Dedifferentiated amniotic fluid mesenchymal stem cell (primary cell): ENCODE data around the gene B3GNT4.
"Not testable (repeated sequence)": the region's sequence is repeated elsewhere in the genome, so short reads cannot be mapped to it uniquely, and the experiment has no call there.

Experiments used
- DNase-seq: peaks from one replicate; pipeline ENCODE4 v3.0.0-alpha.2; 2016; ENCODE audit errors: extremely low spot score

Gene B3GNT4

DNA sequence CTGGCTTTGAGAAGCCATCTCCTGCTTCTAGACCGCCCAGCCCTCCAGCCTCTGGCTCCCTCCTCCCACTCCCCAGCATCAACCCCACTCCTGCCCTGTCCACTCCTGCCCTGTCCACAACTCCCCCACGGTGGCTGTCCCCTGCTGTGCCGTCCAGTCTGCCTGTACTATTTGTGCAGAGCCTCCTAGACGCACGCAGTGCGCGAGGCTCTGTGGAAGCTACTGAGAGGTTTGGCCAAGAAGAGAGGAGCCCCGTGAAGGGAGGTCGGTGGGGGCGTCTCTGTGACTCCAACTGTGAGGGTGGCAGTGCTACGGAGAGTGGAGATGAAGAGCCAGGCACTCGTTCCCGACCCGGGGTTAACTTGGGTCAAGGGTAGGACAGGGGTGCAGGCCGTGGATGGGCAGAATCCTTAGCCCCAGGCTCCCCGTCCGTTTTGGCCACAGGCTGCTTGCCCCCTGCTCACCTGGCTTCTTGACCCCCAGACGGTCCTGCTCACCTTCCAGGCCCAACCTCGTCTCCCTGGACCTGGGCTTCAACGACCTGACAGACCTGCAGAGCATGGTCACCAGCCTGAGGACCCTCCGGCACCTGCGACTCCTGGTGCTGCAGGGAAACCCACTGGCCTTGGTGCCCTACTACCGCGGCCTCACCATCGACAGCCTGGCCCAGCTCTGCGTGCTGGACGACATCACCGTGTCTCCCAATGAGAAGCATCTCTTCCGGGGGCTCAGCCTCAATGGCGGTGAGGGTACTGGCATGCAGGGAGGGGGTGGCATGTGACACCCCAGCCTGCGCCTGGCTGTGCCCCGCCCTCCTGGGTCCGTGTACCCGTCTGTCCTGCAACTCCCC lies 13.7 kb upstream of the B3GNT4 start:
- DNase-seq: no peak

DNA sequence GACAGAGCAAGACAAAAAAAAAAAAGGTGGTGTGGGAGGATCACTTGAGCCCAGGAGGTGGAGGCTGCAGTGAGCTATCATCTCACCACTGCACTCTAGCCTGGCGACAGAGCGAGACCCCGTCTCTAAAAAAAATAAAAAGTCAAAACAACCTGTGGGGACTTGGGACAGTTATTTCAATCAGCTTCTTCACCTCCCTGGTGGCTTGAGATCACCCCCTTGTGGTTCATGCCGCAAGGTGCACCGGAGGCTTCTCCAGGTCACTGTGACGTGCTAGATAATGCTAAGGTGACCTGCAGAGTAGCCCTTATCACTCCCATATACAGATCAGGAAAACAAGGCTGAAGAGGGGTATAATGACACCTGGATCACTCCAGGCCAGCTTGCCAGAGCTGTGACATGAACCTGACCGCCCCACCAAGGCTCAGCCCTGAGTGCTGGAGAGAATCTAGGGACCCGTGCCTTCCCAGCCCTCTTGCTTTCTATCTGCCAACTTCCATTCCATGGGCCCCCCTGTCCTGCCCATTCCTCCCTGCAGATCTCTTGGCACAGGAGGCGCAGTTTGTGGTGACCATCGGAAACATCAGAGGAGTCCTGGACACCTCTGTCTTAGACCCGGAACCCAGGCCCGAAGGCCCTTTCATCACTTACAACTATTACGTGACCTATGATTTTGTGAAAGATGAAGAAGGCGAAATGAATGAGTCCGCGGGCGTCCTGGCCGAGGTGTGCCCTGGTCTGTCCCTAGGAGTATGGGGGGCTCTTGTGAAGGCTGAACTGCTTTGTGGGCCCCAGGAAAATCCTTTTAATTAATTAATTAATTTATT lies 12.5 kb upstream of the B3GNT4 start:
- peak; percentile 24 for DNase-seq

DNA sequence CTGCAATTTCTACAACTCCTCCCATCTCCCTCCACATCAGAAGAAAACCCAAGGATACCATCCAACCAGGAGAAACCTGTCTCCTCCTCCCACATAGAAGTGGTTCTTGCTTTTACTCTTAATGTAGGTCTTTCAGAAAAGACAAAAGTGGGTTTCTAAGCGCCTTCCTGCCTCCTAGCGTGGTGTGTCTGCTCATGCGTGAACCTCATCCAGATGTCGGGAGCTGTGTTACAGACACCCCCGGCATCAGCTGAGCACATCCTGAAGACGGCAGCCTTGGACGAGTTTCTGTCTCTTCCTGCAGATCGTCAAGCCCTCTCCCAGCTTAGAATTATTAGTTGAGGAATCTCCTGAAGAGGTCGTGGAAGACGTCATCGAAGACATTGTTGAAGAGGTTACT lies 11.1 kb upstream of the B3GNT4 start:
- DNase-seq: no peak

DNA sequence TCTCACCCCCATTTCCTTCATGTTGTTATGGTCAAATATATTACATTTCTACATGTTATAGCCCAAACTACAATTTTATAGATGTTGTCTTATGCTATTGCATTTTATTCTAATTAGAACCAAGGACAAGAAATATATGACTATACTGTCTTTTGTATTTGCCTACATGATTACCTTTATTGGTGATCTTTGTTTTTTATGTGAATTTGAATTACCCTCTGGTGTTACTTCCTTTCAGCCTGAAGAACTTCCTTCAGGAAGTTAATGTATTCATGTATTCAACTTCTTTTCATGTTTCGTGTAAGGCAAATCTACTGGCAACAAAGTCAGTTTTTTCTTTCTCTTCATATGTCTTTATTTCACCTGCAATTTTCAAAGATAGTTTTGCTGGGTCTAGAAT lies 8.7 kb upstream of the B3GNT4 start:
- DNase-seq: no peak

DNA sequence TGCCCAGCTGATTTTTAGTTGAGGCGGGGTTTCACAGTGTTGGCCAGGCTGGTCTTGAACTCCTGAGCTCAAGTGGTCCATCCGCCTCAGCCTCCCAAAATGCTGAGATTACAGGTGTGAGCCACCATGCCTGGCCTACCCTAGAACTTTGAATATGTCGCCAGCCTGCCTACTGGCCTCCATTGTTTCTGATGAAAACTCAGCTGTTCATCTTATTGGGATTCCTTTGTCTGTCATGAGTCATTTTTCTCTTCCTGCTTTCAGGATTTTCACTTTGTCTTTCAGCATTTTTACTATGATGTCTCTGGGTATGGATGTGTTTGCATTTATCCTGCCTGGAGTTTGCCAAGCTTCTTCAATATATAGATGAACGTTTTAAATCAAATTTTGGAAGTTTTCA lies 8.1 kb upstream of the B3GNT4 start:
- no peak for DNase-seq

DNA sequence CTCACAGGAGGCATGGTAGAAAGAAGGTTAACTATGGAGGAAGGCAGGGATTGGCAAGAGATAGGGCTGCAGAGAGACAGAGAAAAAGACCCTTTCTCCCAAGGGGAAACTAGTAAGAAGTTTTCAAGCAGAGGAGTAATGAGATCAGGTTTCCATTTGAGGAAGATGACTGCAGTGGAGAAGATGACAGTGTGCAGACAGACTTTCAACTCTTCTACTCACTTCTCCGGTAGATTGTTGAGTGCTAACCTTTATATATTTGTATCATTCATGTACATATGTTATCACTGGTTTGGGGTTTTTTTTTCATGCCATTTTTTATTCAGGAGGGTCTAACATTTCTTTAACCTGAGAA lies 5.9 kb upstream of the B3GNT4 start:
- no peak for DNase-seq

DNA sequence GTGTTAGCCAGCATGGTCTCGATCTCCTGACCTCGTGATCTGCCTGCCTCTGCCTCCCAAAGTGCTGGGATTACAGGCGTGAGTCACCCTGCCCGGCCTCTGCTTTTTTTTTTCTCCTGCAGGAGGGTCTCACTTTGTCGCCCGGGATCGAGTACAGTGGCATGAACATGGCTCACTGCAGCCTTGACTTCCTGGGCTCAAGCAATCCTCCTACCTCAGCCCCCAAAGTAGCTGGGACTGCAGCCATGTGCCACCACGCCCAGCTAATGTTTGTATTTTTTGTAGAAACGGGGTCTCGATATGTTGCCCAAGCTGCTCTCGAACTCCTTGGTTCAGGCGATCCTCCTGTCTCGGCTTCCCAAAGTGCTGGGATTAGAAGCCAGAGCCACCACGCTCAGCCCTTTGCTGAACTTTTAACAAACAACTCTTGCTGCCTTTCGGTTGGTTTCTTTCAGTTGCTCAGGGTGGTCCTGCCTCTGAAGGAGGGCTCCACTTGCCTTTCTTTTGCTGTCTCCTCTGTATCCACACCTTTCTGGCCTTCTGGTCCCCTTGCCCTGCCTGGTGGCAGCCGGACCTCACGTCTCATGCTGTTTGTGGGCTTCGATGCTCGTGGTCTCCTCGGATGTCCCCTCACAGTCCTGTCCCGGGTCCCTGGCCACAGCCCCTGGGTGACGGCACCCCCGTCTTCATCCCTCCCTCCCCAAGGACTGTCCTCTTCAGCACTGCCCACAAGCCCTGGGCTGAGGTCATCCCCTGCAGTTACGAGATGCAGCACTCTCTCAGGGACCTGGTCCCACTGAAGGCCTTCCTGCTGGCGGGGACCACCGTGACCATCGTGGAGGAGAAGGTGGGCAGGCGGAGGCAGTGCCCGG lies 3.8 kb upstream of the B3GNT4 start:
- no peak for DNase-seq

DNA sequence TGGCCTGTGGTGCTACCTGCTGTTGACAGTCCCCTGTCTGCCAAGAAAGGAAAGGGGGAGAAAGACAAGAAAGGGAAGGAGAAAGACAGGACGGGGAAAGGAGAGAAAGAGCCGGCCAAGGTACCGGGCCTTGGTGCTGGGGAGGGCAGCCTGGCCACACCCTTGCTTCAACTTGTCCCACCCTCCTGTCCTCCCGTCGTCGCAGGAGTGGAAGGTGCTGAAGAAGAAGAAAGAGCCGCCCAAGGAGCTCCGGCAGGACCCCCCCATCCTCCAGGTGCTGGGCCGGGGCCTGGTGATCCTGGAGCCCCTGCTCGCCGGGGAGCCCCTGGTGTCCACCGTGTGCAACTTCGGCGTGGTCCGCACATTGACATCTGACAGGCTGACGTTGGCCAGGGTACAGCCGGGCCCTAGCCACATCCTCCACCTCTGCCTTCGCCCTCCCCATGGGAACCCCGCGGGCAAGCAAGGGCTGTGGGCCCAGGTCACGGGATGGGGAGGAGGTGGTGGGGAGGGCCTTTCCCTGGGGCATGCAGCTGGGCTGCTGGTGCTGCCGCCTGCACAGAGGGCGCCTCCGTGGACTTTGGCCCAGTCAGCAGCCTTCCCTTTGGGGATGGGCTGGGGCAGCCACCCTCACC lies 2.9 kb upstream of the B3GNT4 start:
- DNase-seq: no peak

DNA sequence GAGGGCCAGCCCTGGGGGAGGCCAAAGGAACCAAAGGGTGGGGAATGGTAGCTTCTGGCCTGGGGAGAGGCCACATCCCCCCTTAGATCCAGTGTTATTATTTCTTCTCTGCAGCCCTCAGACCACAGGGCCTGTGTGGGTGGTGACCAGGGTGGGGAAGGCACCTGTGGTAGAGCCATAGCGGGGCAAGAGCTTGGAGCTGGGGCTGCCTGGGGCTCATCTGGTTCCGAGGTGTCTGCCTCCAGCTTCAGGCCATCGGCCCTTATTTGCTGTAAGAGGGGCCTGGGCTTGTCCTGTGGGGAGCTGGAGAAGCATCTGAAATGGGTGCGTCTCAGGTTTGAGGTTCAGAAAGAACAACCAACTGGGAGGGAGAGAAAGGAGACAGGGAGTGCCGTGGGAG lies 2.1 kb upstream of the B3GNT4 start:
- DNase-seq: no peak

DNA sequence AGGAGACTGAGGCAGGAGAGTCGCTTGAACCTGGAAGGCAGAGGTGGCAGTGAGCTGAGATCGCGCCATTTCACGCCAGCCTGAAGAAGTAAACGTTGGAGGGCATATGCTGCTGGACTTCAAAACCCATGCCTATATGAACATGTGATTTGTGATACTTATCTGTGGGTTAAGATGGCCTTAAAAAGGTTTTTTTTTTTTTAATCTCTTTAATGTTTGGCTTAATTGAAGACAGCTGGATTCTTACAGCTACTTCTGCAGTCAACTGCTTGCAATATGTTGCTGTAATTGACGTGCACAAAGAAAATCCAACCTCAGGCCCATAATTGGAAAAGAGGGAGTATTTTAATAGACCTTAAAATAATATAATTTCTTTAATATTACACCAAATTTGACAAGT lies 1.5 kb upstream of the B3GNT4 start:
- DNase-seq: no peak

DNA sequence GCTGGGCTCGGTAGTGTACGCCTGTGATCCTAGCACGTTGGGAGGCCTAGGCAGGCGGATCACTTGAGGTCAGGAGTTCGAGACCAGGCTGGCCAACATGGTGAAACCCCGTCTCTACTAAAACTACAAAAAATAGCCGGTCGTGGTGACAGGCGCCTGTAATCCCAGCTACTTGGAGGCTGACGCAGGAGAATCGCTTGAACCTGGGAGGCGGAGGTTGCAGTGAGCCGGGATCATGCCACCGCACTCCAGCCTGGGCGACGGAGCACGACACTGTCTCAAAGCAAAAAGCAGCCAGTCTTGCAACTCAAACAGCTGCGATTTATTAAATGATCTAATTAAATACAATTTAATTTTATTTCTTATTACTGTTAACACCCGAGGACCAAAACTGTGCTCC lies 698 bp upstream of the B3GNT4 start:
- not testable (repeated sequence) for DNase-seq

DNA sequence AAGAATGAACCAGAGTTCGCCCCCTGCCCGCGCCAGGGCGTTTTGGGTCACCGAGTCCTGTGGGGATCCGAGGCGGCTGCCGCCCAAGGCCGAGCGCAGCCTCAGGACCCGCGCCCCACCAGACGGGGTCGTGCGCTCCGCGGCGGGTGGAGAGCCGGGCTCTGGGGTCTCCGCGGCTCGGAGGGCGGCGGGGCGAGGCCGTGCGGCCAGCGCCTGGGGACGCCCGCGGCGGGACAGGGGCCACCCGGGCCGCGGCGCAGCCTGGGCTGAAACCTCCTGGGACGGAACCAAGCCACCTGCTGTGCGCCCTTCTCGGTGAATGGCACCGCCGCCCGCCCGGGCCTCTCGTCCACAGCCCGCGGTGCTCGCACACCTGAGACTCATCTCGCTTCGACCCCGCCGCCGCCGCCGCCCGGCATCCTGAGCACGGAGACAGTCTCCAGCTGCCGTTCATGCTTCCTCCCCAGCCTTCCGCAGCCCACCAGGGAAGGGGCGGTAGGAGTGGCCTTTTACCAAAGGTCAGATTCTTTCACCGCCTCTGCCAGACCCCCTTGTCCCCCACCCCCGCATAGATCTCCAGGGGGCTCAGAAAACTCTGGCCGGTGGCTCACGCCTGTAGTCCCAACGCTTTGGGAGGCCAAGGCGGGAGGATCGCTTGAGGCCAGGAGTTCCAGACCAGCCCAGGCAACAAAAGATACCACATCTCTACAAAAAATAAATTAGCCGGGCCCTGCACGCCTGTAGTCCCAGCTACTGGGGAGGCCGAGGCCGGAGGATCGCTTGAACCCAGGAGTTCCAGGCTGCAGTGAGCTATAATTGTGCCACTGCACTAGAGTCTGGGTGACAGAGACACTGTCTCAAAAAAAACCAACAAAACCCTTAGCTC lies 901 bp downstream of the B3GNT4 start:
- no peak for DNase-seq

DNA sequence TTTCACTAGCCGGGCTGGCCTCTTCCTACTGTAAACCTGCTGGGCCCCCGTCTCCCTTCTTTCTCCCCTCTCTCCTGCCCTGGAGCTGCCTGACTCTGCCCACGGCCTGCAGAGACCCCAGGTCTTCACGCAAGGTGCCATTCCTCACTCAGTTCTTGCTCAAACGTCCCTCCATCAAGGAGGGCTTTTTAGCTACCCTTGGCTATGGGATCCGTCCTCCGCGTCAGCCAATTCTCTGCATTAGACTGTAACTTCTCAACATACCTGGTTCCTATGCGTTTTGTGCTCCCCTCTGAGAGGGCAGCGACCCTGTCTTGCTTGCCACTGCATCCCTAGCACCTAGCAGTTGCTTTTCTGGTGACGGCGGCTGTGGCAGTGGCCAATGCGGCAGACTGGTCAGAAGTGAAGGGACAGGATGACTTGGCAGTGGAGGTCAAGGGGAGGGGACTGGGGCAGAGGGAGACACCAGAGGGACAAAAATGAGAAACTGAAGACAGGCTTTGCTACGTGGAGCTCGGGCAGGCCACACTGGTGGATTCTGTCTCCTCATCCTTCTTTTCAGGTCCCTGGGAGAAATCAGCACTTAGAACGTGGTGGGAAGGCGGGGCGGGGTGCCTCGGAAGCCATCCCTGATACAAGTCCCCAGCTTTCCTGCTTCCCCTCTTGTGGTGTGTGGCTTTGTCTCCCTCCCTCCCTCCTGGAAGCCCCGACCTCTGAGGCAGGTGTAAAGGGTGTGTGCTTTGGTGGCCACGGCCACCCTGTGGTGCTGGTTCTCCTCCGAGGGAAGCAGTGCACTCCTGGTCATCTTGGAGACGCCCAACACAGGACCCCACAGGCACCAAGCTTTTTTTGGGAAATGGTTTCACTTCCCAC lies 1.8 kb downstream of the B3GNT4 start:
- no peak for DNase-seq

DNA sequence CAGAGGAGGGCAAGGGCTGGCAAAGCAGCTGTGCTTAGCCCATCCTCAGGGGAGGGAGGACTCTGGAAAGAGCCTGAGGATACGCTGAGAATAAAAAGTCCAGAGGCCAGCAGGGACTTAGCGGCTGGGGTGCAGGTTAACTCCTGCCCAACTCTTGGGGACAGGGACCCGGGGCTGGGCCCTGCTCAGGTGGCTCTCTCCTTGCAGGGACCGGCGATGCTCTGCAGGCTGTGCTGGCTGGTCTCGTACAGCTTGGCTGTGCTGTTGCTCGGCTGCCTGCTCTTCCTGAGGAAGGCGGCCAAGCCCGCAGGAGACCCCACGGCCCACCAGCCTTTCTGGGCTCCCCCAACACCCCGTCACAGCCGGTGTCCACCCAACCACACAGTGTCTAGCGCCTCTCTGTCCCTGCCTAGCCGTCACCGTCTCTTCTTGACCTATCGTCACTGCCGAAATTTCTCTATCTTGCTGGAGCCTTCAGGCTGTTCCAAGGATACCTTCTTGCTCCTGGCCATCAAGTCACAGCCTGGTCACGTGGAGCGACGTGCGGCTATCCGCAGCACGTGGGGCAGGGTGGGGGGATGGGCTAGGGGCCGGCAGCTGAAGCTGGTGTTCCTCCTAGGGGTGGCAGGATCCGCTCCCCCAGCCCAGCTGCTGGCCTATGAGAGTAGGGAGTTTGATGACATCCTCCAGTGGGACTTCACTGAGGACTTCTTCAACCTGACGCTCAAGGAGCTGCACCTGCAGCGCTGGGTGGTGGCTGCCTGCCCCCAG lies 2.8 kb downstream of the B3GNT4 start:
- no peak for DNase-seq

DNA sequence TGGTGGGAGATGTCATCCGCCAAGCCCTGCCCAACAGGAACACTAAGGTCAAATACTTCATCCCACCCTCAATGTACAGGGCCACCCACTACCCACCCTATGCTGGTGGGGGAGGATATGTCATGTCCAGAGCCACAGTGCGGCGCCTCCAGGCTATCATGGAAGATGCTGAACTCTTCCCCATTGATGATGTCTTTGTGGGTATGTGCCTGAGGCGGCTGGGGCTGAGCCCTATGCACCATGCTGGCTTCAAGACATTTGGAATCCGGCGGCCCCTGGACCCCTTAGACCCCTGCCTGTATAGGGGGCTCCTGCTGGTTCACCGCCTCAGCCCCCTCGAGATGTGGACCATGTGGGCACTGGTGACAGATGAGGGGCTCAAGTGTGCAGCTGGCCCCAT lies 3.5 kb downstream of the B3GNT4 start:
- no peak for DNase-seq

DNA sequence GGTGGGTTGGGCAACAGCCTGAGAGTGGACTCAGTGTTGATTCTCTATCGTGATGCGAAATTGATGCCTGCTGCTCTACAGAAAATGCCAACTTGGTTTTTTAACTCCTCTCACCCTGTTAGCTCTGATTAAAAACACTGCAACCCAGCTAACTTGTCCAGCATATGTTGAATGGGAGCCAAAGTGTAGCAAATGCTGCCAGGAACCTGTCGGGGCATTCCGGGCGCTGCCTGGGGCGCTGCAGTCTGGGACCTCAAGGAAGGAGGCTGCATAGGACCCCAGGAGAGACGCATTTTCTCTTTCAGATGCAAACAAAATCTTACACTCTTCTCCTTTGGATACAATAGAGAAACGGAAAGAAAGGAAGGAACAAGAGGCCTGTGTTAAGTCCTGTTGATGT lies 3.9 kb downstream of the B3GNT4 start:
- DNase-seq: no peak

DNA sequence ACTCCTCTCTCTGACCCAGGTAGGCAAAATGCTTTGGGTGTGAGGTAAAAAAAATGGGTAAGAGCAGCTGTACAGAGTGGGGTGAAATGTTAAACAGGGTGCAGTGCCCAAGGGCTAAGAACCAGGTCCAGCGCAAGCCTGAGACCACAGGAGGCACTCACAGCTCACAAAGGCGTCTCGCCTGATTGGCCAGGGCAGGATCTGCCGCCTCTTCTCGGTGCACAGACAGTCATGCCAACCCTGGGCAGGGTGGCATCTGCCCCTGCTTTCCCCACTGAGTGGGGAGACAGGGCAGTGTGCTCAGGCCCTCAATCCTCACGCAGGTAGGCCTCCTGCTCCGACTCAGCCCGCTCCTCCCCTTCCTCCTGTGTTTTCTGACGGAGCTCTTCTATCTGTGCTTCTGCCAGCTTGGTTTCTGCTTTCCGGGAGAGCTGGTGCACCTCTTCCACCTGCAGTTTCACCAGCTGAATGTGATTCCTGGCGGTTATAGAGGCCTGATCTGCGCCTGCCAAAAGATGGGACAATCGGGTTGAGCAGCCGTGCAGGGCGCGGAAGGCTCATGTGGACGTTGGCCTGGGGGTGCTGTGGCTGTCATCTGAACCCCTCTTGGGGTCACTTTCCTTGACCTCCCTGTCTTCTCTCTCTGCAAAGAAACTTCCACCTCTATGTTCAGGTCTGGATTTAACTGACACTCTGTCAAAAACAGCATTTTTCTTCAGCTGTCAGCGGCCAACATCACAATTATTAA lies 4.7 kb downstream of the B3GNT4 start:
- no peak for DNase-seq

DNA sequence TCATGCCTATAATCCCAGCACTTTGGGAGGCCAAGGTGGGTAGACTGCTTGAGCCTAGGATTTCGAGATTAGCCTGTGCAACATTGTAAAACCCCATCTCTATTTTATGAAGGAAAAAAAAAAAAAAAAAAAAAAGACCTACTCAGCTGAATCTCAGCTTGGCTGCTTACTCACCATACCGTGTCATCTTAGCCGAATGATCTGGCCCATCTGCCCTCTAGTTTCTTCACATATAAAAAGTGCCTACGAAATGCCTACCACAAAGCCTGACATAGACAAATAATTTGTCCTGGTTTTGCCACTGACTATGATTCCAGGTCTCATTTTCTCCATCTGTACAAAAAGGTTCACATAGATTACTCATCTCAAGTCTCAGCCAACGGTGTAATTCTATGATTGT lies 12.3 kb downstream of the B3GNT4 start:
- no peak for DNase-seq
